GM19239 (cell line): ENCODE results near the gene ATG7.
A peak's percentile ranks its signal among the peaks of the same experiment; 100 is the strongest.
"Not testable (repeated sequence)": the region's sequence is repeated elsewhere in the genome, so short reads cannot be mapped to it uniquely, and the experiment has no call there.

ENCODE experiments used
- DNase-seq: peaks from one replicate; pipeline ENCODE4 v3.0.0; 2011; ENCODE audit warnings: low spot score; ENCODE audit not compliant: insufficient read length
- FAIRE-seq: peaks from 2 replicates; lab custom pipeline; 2011; peaks lifted over from hg19 to GRCh38; lab: Jason Lieb, UNC

The ATG7 gene

GRCh38 chr3:11346416-11346815 lies 74.2 kb downstream of the ATG7 start:
- DNase-seq: no peak
- FAIRE-seq: no peak

- FAIRE-seq, DNase-seq: not testable (repeated sequence)
Measured at GRCh38 chr3:11348877-11349276, 76.7 kb downstream of the ATG7 start.

GRCh38 chr3:11349446-11349845 lies 77.2 kb downstream of the ATG7 start:
- no peak for FAIRE-seq

GRCh38 chr3:11350374-11350773 lies 78.2 kb downstream of the ATG7 start:
- DNase-seq (no peak), FAIRE-seq (no peak)

More at GRCh38 chr3:11349446-11349845, 77.2 kb downstream of the ATG7 start:
- DNase-seq: no peak

GRCh38 chr3:11351451-11351850 lies 79.3 kb downstream of the ATG7 start:
- DNase-seq: no peak
- FAIRE-seq: no peak

GRCh38 chr3:11356269-11356668 lies 84.1 kb downstream of the ATG7 start:
- no peak for FAIRE-seq

GRCh38 chr3:11362600-11362999 lies 90.4 kb downstream of the ATG7 start:
- FAIRE-seq (no peak), DNase-seq (no peak)

More at GRCh38 chr3:11356269-11356668, 84.1 kb downstream of the ATG7 start:
- DNase-seq: no peak

- no peak for FAIRE-seq
Measured at GRCh38 chr3:11363715-11364114, 91.5 kb downstream of the ATG7 start.

GRCh38 chr3:11364181-11364580 lies 92.0 kb downstream of the ATG7 start:
- FAIRE-seq: no peak

More at GRCh38 chr3:11363715-11364114, 91.5 kb downstream of the ATG7 start:
- no peak for DNase-seq

GRCh38 chr3:11367143-11367693 lies 95.0 kb downstream of the ATG7 start:
- no peak for DNase-seq

More at GRCh38 chr3:11364181-11364580, 92.0 kb downstream of the ATG7 start:
- DNase-seq: no peak

GRCh38 chr3:11370191-11370590 lies 98.0 kb downstream of the ATG7 start:
- no peak for FAIRE-seq

More at GRCh38 chr3:11367143-11367693, 95.0 kb downstream of the ATG7 start:
- FAIRE-seq: no peak

GRCh38 chr3:11370966-11371365 lies 98.8 kb downstream of the ATG7 start:
- FAIRE-seq (no peak), DNase-seq (no peak)

More at GRCh38 chr3:11370191-11370590, 98.0 kb downstream of the ATG7 start:
- DNase-seq: no peak

GRCh38 chr3:11371747-11372146 lies 99.5 kb downstream of the ATG7 start:
- no peak for DNase-seq
- no peak for FAIRE-seq

- FAIRE-seq (no peak), DNase-seq (no peak)
Measured at GRCh38 chr3:11373235-11373634, 101.0 kb downstream of the ATG7 start.

GRCh38 chr3:11373654-11374053 lies 101.5 kb downstream of the ATG7 start:
- no peak for FAIRE-seq
- DNase-seq: no peak

- FAIRE-seq: no peak
Measured at GRCh38 chr3:11375333-11376088, 103.3 kb downstream of the ATG7 start.

GRCh38 chr3:11377719-11378118 lies 105.5 kb downstream of the ATG7 start:
- no peak for FAIRE-seq
- DNase-seq: no peak

More at GRCh38 chr3:11375333-11376088, 103.3 kb downstream of the ATG7 start:
- DNase-seq: no peak

GRCh38 chr3:11379238-11379823 lies 107.1 kb downstream of the ATG7 start:
- FAIRE-seq (peak; percentile 11), DNase-seq (no peak)

- no peak for DNase-seq
- FAIRE-seq: no peak
Measured at GRCh38 chr3:11379824-11380701, 107.9 kb downstream of the ATG7 start.

GRCh38 chr3:11381141-11381540 lies 108.9 kb downstream of the ATG7 start:
- FAIRE-seq (no peak), DNase-seq (no peak)
